GM12878 (cell line): ENCODE results near the gene SNX21. TPM values are rescaled to one million over a fixed set of nuclear protein-coding genes. Genes with fewer than 3 reads are reported as not detected.

Experiments used
- ATAC-seq: fragments of 200-7000 bp; cut with Tn5 transposase; 3 replicates; pipeline ENCODE4 v1.9.1; 2020; ENCODE audit warnings: mild to moderate bottlenecking, moderate library complexity
- BruUV-seq: library from RNA; stranded (reverse); fragments of 400-500 nt; replicated peaks from 2 replicates; lab custom pipeline; 2021; lab: Mats Ljungman, UMichigan
- CTCF ChIA-PET: fragments of 300-600 bp; sonication (Branson Sonifier 250); formaldehyde crosslinking; extraction: SDS; loops from one replicate; lab custom pipeline; 2021; ENCODE audit warnings: inconsistent platforms; lab: Yijun Ruan, JAX
- POLR2A ChIA-PET: fragments of 350-600 bp; formaldehyde crosslinking; extraction: SDS; loops from one replicate; lab custom pipeline; 2021; ENCODE audit warnings: inconsistent platforms; lab: Charles Lee
- RAD21 ChIA-PET: fragments of 300-600 bp; sonication (Branson Sonifier 250); formaldehyde crosslinking; loops from one replicate; lab custom pipeline; 2023; ENCODE audit warnings: antibody characterized with exemption; ENCODE audit not compliant: unreplicated experiment; lab: Charles Lee
- SMC1A ChIA-PET: fragments of 300-600 bp; sonication (Branson Sonifier 250); formaldehyde crosslinking; loops from one replicate; lab custom pipeline; 2023; ENCODE audit not compliant: unreplicated experiment, uncharacterized antibody; lab: Charles Lee
- DNase-seq: peaks from one replicate; pipeline ENCODE4 v3.0.0-alpha.2; 2011; ENCODE audit warnings: low read depth, low spot score
- FAIRE-seq: peaks from 3 replicates; lab custom pipeline; 2011; peaks lifted over from hg19 to GRCh38; lab: Jason Lieb, UNC
- H2AFZ ChIP-seq: 2 replicates; pipeline ENCODE4 v1.6.0; 2011; ENCODE audit warnings: low read depth, low read length, control low read depth; ENCODE audit not compliant: control insufficient read depth
- H3K27ac ChIP-seq: 2 replicates; pipeline ENCODE4 v1.5.1; 2011; ENCODE audit warnings: control low read depth; ENCODE audit not compliant: control insufficient read depth, insufficient read depth
- H3K27me3 ChIP-seq, 2 experiments: replicated peaks in 1 of 2; 2 replicates each; pipeline versions ENCODE4 v1.6.0 to v1.6.1; 2011; ENCODE audit warnings: low read length in 1 of 2; ENCODE audit not compliant: control insufficient read depth in 2 of 2, insufficient read depth in 2 of 2
- H3K36me3 ChIP-seq, 2 experiments: 2 replicates each; pipeline ENCODE4 v1.5.1; 2011; ENCODE audit warnings: low read length in 1 of 2; ENCODE audit not compliant: control insufficient read depth in 2 of 2, insufficient read depth in 2 of 2
- H3K4me1 ChIP-seq: 2 replicates; pipeline ENCODE4 v1.6.1; 2011; ENCODE audit warnings: mild to moderate bottlenecking, low read length, moderate library complexity, mixed read lengths; ENCODE audit not compliant: control insufficient read depth, insufficient read depth
- H3K4me2 ChIP-seq: 2 replicates; pipeline ENCODE4 v1.6.0; 2011; ENCODE audit warnings: control low read depth; ENCODE audit not compliant: control insufficient read depth, insufficient read depth
- H3K4me3 ChIP-seq: fragments of 200-600 bp; sonication (generic); 2 replicates; pipeline ENCODE4 v1.5.1; 2016
- H3K79me2 ChIP-seq: 2 replicates; pipeline ENCODE4 v1.6.0; 2011; ENCODE audit warnings: low read length; ENCODE audit not compliant: control insufficient read depth, insufficient read depth
- H3K9ac ChIP-seq: 2 replicates; pipeline ENCODE4 v1.8.0; 2011; ENCODE audit warnings: low read length, control low read depth, mixed read lengths; ENCODE audit not compliant: control insufficient read depth, insufficient read depth
- H3K9me3 ChIP-seq: replicated peaks from 3 replicates; pipeline ENCODE4 v1.5.1; 2011; ENCODE audit warnings: mild to moderate bottlenecking, low read length; ENCODE audit not compliant: control insufficient read depth, insufficient read depth
- H4K20me1 ChIP-seq: 2 replicates; pipeline ENCODE4 v1.6.0; 2011; ENCODE audit not compliant: control insufficient read depth, insufficient read depth
- IKZF2 ChIP-seq, 2 experiments: fragments of 450-650 bp; IDR thresholded peaks; 2 replicates each; pipeline ENCODE4 v1.6.1; 2017; ENCODE audit warnings: mild to moderate bottlenecking in 2 of 2, moderate library complexity in 2 of 2
- MTA2 ChIP-seq: fragments of 450-650 bp; IDR thresholded peaks from 2 replicates; pipeline ENCODE4 v1.6.1; 2016; ENCODE audit warnings: low read depth, mild to moderate bottlenecking, moderate library complexity
- NFYA ChIP-seq: IDR thresholded peaks from 2 replicates; pipeline ENCODE4 v1.6.1; 2011; ENCODE audit warnings: low read depth, mild to moderate bottlenecking, low read length, improper control_type of control experiment, borderline replicate concordance
- NFYB ChIP-seq: IDR thresholded peaks from 2 replicates; pipeline ENCODE4 v1.6.1; 2011; ENCODE audit warnings: low read depth, mild to moderate bottlenecking, low read length, improper control_type of control experiment, moderate library complexity; ENCODE audit not compliant: insufficient read depth
- PAX5 ChIP-seq: IDR thresholded peaks from 2 replicates; pipeline ENCODE4 v1.6.1; 2011; ENCODE audit warnings: low read depth, low read length, borderline replicate concordance
- POLR2AphosphoS5 ChIP-seq: IDR thresholded peaks from 2 replicates; pipeline ENCODE4 v1.6.1; 2011; ENCODE audit warnings: mild to moderate bottlenecking, low read length, inconsistent platforms
- RBBP5 ChIP-seq: fragments of 200-600 bp; sonication (generic); conservative IDR thresholded peaks from 2 replicates; pipeline ENCODE4 v1.6.1; 2016
- ZNF207 ChIP-seq: fragments of 450-650 bp; IDR thresholded peaks from 2 replicates; pipeline ENCODE4 v1.6.1; 2014; ENCODE audit warnings: antibody characterized with exemption, mild to moderate bottlenecking, borderline replicate concordance
- ZNF274 ChIP-seq: IDR thresholded peaks from one replicate; pipeline ENCODE4 v1.8.0; 2011; ENCODE audit not compliant: insufficient read length, insufficient read depth
- WGBS: methylation state at CpG from one replicate; pipeline ENCODE4 v1.1.6; 2016; ENCODE audit warnings: low lambda C conversion rate; ENCODE audit not compliant: insufficient replicate concordance, insufficient coverage; ENCODE audit errors: missing lambda C conversion rate; 5-methylcytosine and 5-hydroxymethylcytosine counted together
- in situ Hi-C: fragments of 300-500 bp; cut with MboI; formaldehyde crosslinking; loops from 9 replicates; pipeline ENCODE4 v1.14.3; 2018; ENCODE audit warnings: mixed read lengths
- intact Hi-C: fragments of 100-400 bp; cut with micrococcal nuclease; formaldehyde crosslinking; loops from one replicate; pipeline ENCODE4 v1.14.2; 2022; ENCODE audit not compliant: unreplicated experiment
- polyA plus RNA-seq, 11 experiments: library from polyadenylated mRNA; depleted of rRNA in 4 of 11; unstranded in 6 of 11; stranded (reverse) in 5 of 11; fragments of >200 nt; fragmentation: Nextera tagmentation in 4 of 11; fragmentation: Illumina TruSeq in 1 of 11; extraction: Ambion mirVana in 4 of 11; extraction: Trizol in 1 of 11; gene quantifications; 1 replicate in 1 of 11; 2 replicates in 10 of 11; pipeline versions ENCODE4 v1.2.1 to v1.2.3, GENCODE V29; 2011 to 2016; ENCODE audit warnings: inconsistent platforms in 2 of 11, missing spikeins in 2 of 11, low read depth in 1 of 11
- total RNA-seq, 4 experiments: library from RNA; depleted of rRNA in 3 of 4; stranded (reverse); fragments of >200 nt in 3 of 4; fragmentation: Illumina TruSeq in 1 of 4; extraction: Trizol in 1 of 4; gene quantifications; 2 replicates each; pipeline versions ENCODE4 v1.2.1 to v1.2.3, GENCODE V29; 2013 to 2021
- TF ChIP-seq, protein P1 (sequence below): IDR thresholded peaks from 2 replicates; pipeline ENCODE4 v1.6.1; 2012; ENCODE audit warnings: low read depth, low read length, improper control_type of control experiment
- TF ChIP-seq, protein P2 (sequence below): fragments of 450-650 bp; IDR thresholded peaks from 2 replicates; pipeline ENCODE4 v1.6.1; 2017; ENCODE audit warnings: antibody characterized with exemption, mild to moderate bottlenecking, moderate library complexity

SNX21 gene
- total and polyA plus RNA-seq, 10 of the 15 experiments (the other 5 are each of a cell fraction or from before 2014, with no cell fraction given) = 0.10 to 1.4 (median 0.57) TPM

- H3K4me2 ChIP-seq = no peak overlapping the region
Measured at GRCh38 chr20:45878076-45878761, 44.6 kb downstream of the SNX21 start.

More at GRCh38 chr20:45878076-45878761, 44.6 kb downstream of the SNX21 start:
- WGBS = 87% methylated on average over 13 of the region's 13 CpGs
- Histone ChIP-seq H2AFZ (no peak overlapping the region), H3K27ac (no peak overlapping the region), H3K9me3 (no peaks in the 10 kb centered on the region), H4K20me1 (no peaks in the 10 kb centered on the region), H3K4me1 (no peaks in the 10 kb centered on the region), H3K36me3 (peaks cover 5 to 6% of the 10 kb centered on the region in 2 experiments; a peak in 2 of 4 replicates), H3K27me3 (no peaks in the 10 kb centered on the region), H3K79me2 (peaks cover 11% of the 10 kb centered on the region), H3K9ac (no peak overlapping the region), H3K4me3 (no peak overlapping the region)
- DNase-seq (no peak), FAIRE-seq (no peak), ATAC-seq (no peak)
- BruUV-seq = no TSS peak
- no peak for TF ChIP-seq IKZF2 (IDR thresholded peaks at IDR 0.05)
- TF ChIP-seq ZNF207 = no peak
- TF ChIP-seq NFYB = no peak
- TF ChIP-seq MTA2 = no peak
- TF ChIP-seq, protein P1, sequence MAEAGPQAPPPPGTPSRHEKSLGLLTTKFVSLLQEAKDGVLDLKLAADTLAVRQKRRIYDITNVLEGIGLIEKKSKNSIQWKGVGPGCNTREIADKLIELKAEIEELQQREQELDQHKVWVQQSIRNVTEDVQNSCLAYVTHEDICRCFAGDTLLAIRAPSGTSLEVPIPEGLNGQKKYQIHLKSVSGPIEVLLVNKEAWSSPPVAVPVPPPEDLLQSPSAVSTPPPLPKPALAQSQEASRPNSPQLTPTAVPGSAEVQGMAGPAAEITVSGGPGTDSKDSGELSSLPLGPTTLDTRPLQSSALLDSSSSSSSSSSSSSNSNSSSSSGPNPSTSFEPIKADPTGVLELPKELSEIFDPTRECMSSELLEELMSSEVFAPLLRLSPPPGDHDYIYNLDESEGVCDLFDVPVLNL = no peak
- TF ChIP-seq PAX5 = no peak
- TF ChIP-seq RBBP5 = no peak
- no peak for TF ChIP-seq NFYA
- TF ChIP-seq, protein P2, sequence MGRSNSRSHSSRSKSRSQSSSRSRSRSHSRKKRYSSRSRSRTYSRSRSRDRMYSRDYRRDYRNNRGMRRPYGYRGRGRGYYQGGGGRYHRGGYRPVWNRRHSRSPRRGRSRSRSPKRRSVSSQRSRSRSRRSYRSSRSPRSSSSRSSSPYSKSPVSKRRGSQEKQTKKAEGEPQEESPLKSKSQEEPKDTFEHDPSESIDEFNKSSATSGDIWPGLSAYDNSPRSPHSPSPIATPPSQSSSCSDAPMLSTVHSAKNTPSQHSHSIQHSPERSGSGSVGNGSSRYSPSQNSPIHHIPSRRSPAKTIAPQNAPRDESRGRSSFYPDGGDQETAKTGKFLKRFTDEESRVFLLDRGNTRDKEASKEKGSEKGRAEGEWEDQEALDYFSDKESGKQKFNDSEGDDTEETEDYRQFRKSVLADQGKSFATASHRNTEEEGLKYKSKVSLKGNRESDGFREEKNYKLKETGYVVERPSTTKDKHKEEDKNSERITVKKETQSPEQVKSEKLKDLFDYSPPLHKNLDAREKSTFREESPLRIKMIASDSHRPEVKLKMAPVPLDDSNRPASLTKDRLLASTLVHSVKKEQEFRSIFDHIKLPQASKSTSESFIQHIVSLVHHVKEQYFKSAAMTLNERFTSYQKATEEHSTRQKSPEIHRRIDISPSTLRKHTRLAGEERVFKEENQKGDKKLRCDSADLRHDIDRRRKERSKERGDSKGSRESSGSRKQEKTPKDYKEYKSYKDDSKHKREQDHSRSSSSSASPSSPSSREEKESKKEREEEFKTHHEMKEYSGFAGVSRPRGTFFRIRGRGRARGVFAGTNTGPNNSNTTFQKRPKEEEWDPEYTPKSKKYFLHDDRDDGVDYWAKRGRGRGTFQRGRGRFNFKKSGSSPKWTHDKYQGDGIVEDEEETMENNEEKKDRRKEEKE = no peak
- no peak for TF ChIP-seq ZNF274
- TF ChIP-seq POLR2AphosphoS5 = no peak
- ChIA-PET SMC1A (interaction anchor here (1.1 kb wide), 1 partner anchor 14 kb away, joined by 3 read pairs; no protein-coding TSS in a partner anchor), CTCF (no interaction called here), RAD21 (no interaction called here), POLR2A (no interaction called here)
- intact Hi-C loops (no loop called here), in situ Hi-C loops (no loop called here)
